Nephron progenitor cell (in vitro differentiated cells): ENCODE data around the gene PNKP.

Experiments used
- DNase-seq: peaks from one replicate; pipeline ENCODE4 v3.0.0; 2021
- H3K27ac Mint-ChIP-seq: 2 replicates; pipeline ENCODE4 v1.8.0; 2021; ENCODE audit warnings: mild to moderate bottlenecking, moderate library complexity, mixed read lengths
- H3K27me3 Mint-ChIP-seq: 2 replicates; pipeline ENCODE4 v1.8.0; 2021; ENCODE audit warnings: mild to moderate bottlenecking, low read depth, mixed read lengths; ENCODE audit not compliant: poor library complexity
- H3K36me3 Mint-ChIP-seq: 2 replicates; pipeline ENCODE4 v1.8.0; 2021; ENCODE audit warnings: low read depth, mixed read lengths
- H3K4me1 Mint-ChIP-seq: 2 replicates; pipeline ENCODE4 v1.8.0; 2021; ENCODE audit warnings: mixed read lengths
- H3K4me3 Mint-ChIP-seq: 2 replicates; pipeline ENCODE4 v1.8.0; 2021; ENCODE audit warnings: mild to moderate bottlenecking, moderate library complexity, mixed read lengths
- H3K9me3 Mint-ChIP-seq: 2 replicates; pipeline ENCODE4 v1.8.0; 2021; ENCODE audit warnings: mild to moderate bottlenecking, moderate library complexity, mixed read lengths
- TF ChIP-seq, protein P1 (sequence below): fragments of 200-600 bp; sonication (generic); IDR thresholded peaks from 2 replicates; pipeline ENCODE4 v1.5.0; 2021; ENCODE audit warnings: antibody characterized with exemption

PNKP gene

DNA sequence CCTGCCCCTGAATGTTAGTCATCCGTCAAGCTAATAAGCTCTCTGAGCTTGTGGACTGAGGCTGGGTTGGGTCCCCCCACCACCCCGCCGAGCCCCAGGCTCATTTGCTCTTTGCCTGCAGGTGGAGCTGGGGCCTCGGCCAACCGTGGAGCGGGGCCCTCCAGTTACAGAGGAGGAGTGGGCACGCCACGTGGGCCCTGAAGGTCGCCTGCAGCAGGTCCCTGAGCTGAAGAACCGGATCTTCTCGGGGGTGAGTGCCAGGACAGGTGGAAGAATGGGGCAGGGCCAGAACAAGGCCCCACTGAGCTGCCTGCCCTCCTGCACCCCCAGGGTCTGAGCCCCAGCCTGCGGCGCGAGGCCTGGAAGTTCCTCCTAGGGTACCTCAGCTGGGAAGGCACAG is 15.3 kb upstream of the PNKP start:
- Mint-ChIP-seq H3K9me3 (no peaks in the 10 kb centered on the region), H3K27ac (no peak overlapping the region), H3K4me1 (peaks cover 15% of the 10 kb centered on the region), H3K36me3 (peaks cover 68% of the 10 kb centered on the region), H3K4me3 (no peak overlapping the region), H3K27me3 (no peaks in the 10 kb centered on the region)
- TF ChIP-seq, protein P1, sequence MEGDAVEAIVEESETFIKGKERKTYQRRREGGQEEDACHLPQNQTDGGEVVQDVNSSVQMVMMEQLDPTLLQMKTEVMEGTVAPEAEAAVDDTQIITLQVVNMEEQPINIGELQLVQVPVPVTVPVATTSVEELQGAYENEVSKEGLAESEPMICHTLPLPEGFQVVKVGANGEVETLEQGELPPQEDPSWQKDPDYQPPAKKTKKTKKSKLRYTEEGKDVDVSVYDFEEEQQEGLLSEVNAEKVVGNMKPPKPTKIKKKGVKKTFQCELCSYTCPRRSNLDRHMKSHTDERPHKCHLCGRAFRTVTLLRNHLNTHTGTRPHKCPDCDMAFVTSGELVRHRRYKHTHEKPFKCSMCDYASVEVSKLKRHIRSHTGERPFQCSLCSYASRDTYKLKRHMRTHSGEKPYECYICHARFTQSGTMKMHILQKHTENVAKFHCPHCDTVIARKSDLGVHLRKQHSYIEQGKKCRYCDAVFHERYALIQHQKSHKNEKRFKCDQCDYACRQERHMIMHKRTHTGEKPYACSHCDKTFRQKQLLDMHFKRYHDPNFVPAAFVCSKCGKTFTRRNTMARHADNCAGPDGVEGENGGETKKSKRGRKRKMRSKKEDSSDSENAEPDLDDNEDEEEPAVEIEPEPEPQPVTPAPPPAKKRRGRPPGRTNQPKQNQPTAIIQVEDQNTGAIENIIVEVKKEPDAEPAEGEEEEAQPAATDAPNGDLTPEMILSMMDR: no peak
- DNase-seq: no peak

DNA sequence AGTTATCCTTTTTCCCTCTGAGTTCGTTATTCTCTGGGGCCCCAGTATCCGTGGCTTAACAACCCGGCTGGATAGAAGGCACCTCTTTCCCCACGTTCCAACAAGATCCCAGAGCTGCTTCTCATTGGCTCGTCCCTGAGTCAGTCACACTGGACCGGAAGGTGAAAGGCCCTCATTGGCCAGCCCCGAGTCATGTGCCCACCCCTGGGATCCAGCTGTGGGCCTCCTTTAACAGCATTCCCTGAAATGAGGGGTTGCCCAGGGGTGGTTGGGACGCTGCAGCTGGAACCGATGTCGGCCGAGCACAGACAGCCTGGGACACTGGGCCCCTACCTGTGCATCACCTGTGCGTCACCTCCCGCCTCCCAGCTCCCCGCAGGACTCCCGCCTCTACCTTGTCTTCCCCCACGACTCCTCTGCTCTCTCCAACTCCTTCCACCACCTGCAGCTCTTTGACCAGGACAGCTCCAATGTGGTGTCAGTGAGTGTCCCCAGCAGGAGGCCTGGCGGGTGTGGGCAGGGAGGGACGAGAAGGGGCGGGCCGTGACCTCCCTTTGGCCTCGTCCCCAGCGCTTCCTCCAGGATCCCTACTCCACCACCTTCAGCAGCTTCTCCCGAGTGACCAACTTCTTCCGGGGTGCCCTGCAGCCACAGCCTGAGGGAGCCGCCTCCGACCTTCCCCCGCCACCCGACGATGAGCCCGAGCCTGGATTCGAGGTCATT is 14.5 kb upstream of the PNKP start:
- no peaks in the 10 kb centered on the region for H3K9me3 Mint-ChIP-seq
- no peak for DNase-seq
- H3K4me1 Mint-ChIP-seq: peaks cover 15% of the 10 kb centered on the region
- H3K27me3 Mint-ChIP-seq: no peaks in the 10 kb centered on the region
- TF ChIP-seq, protein P1: no peak
- no peak overlapping the region for H3K27ac Mint-ChIP-seq
- H3K36me3 Mint-ChIP-seq: peaks cover 68% of the 10 kb centered on the region
- H3K4me3 Mint-ChIP-seq: no peak overlapping the region

DNA sequence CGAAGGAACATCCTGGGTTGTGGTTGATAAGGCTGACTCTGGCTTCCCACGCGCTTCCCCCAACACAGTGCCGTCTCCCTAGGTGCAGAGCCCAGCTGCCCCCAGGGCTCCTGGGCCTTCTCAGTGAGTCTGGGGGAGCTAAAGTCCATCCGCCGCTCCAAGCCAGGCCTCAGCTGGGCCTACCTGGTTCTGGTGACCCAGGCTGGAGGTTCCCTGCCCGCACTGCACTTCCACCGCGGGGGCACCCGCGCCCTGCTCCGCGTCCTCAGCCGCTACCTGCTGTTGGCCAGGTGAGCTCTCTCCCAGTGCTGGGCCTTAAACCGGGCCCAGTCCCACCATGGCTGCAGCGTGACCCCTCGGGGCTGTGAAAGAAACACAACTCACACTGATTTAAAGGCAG is 13.8 kb upstream of the PNKP start:
- H3K27ac Mint-ChIP-seq: no peak overlapping the region
- peaks cover 15% of the 10 kb centered on the region for H3K4me1 Mint-ChIP-seq
- no peak for DNase-seq
- no peak overlapping the region for H3K4me3 Mint-ChIP-seq
- H3K36me3 Mint-ChIP-seq: peaks cover 63% of the 10 kb centered on the region
- H3K9me3 Mint-ChIP-seq: no peaks in the 10 kb centered on the region
- TF ChIP-seq, protein P1: no peak
- H3K27me3 Mint-ChIP-seq: no peaks in the 10 kb centered on the region

DNA sequence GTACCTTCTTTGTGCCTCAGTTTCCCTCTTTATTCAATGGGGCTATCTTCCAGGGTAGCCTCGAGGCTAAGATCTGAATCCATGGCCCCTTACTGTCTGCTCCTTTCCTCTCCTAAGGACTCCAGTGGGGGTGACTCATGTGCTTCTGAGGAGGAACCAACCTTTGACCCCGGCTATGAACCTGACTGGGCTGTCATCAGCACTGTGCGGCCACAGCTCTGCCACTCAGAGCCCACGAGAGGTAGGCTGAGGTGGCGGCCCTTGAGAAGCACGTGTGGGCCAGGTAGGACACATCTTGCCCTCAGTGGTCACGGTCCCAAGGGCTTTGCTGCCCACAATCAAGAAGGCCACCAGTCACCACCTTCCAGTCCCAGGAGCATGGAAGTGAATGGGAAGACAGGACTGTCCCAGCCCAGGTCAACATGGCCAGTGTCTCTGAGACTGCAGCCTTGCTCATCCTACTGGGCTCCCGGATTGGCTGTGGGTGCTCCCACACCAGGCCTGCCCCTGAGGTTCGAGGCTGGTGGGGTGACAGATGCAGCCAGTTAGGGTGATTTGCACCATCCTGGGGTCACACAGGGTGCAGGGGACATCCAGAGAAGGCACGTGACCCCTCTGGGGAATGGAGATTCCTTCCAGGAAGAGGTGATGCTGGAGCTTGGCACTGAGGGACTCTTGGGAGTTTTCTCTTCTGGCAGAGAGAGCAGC is 12.9 kb upstream of the PNKP start:
- Mint-ChIP-seq H3K27ac (no peak overlapping the region), H3K4me1 (peaks cover 22% of the 10 kb centered on the region), H3K4me3 (no peak overlapping the region), H3K27me3 (no peaks in the 10 kb centered on the region), H3K9me3 (no peaks in the 10 kb centered on the region), H3K36me3 (peaks cover 58% of the 10 kb centered on the region)
- TF ChIP-seq, protein P1: no peak
- no peak for DNase-seq

DNA sequence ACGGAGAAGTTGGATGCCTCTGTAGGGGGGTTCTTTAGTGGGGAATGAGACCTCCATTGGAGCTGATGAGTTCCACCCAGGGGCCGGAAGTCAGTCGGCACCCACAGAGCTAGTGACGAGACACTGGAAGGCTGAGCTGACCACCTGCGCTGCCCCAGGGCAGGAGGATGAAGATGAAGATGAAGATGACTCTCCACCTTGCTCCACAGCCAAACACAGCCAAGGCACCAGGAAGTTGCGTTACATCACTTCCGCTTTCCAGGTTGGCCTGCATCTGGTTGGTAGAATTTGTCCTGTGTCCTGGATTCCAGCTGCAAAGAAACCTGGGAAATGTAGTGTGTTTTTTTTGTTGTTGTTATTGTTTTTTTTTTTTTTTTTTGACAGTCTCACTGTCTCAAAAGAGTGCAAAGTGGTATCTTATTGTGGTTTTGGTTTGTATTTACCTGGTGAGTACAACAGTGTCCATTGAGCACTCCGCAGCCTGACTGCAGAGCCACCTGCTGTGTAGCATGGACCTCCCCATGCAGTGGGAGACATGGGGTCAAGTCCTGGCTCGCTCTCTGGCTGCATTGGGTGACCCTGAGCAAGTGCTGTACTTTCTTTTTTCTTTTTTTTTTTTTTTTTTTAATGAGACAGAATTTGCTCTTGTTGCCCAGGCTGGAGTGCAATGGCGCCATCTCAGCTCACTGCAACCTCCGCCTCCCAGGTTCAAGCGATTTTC is 12.0 kb upstream of the PNKP start:
- Mint-ChIP-seq H3K36me3 (peaks cover 49% of the 10 kb centered on the region), H3K9me3 (no peaks in the 10 kb centered on the region), H3K27ac (no peak overlapping the region), H3K4me1 (peaks cover 30% of the 10 kb centered on the region), H3K27me3 (no peaks in the 10 kb centered on the region), H3K4me3 (no peak overlapping the region)
- no peak for DNase-seq
- TF ChIP-seq, protein P1: no peak
